ENCODE data around the gene CSN3.
"Not testable (repeated sequence)": the region's sequence is repeated elsewhere in the genome, so short reads cannot be mapped to it uniquely, and the experiment has no call there.

GRCh38 chr4:70212752-70213151, 29.6 kb upstream of the CSN3 start:
- TF ChIP-seq CTCF (IDR thresholded peaks at IDR 0.05; ENCODE audit: low read depth, low read length); POLR2A (IDR thresholded peaks at IDR 0.05; ENCODE audit: extremely low read depth, insufficient read length); MYC (IDR thresholded peaks at IDR 0.05; ENCODE audit: low read depth, low read length): not testable (repeated sequence)

Measured in NB4 (cell line).